Measurements from ENCODE around the gene ETV7.
"Not testable (repeated sequence)": the region's sequence is repeated elsewhere in the genome, so short reads cannot be mapped to it uniquely, and the experiment has no call there.

Gene ETV7

GRCh38 chr6:36339146-36339545 is 48.3 kb downstream of the ETV7 start:
- DNase-seq (ENCODE audit: low spot score): no peak

GRCh38 chr6:36338223-36338622 is 49.2 kb downstream of the ETV7 start:
- not testable (repeated sequence) for DNase-seq (ENCODE audit: low spot score)

- no peak for DNase-seq (ENCODE audit: low spot score)
Measured at GRCh38 chr6:36337814-36338213, 49.7 kb downstream of the ETV7 start.

- DNase-seq (ENCODE audit: low spot score): no peak
Measured at GRCh38 chr6:36336779-36337241, 50.7 kb downstream of the ETV7 start, which contains the start of gene BNIP5. Gene BNIP5, minus strand, starts transcription at chr6:36336888. Its CDS starts 6,198 bp downstream, at chr6:36330690.

- DNase-seq (ENCODE audit: low spot score): no peak
Measured at GRCh38 chr6:36336208-36336710, 51.2 kb downstream of the ETV7 start.

- no peak for DNase-seq (ENCODE audit: low spot score)
Measured at GRCh38 chr6:36335465-36336207, 51.8 kb downstream of the ETV7 start.

GRCh38 chr6:36334832-36335459 is 52.5 kb downstream of the ETV7 start:
- no peak for DNase-seq (ENCODE audit: low spot score)

- DNase-seq (ENCODE audit: low spot score): no peak
Measured at GRCh38 chr6:36333931-36334725, 53.3 kb downstream of the ETV7 start.

- no peak for DNase-seq (ENCODE audit: low spot score)
Measured at GRCh38 chr6:36333171-36333895, 54.1 kb downstream of the ETV7 start.

- no peak for DNase-seq (ENCODE audit: low spot score)
Measured at GRCh38 chr6:36331381-36331780, 56.1 kb downstream of the ETV7 start.

- DNase-seq (ENCODE audit: low spot score): no peak
Measured at GRCh38 chr6:36330366-36330765, 57.1 kb downstream of the ETV7 start.

GRCh38 chr6:36329798-36330291 is 57.6 kb downstream of the ETV7 start:
- DNase-seq (ENCODE audit: low spot score): no peak

GRCh38 chr6:36328600-36328999 is 58.9 kb downstream of the ETV7 start:
- DNase-seq (ENCODE audit: low spot score): no peak

- no peak for DNase-seq (ENCODE audit: low spot score)
Measured at GRCh38 chr6:36327919-36328236, 59.6 kb downstream of the ETV7 start.

- no peak for DNase-seq (ENCODE audit: low spot score)
Measured at GRCh38 chr6:36327226-36327918, 60.1 kb downstream of the ETV7 start.

- DNase-seq (ENCODE audit: low spot score): no peak
Measured at GRCh38 chr6:36326356-36326995, 61.0 kb downstream of the ETV7 start.

- no peak for DNase-seq (ENCODE audit: low spot score)
Measured at GRCh38 chr6:36324715-36325114, 62.8 kb downstream of the ETV7 start.

- no peak for DNase-seq (ENCODE audit: low spot score)
Measured at GRCh38 chr6:36324191-36324590, 63.3 kb downstream of the ETV7 start.

- DNase-seq (ENCODE audit: low spot score): no peak
Measured at GRCh38 chr6:36323062-36323461, 64.4 kb downstream of the ETV7 start.

- DNase-seq (ENCODE audit: low spot score): no peak
Measured at GRCh38 chr6:36322591-36322990, 64.9 kb downstream of the ETV7 start.

- DNase-seq (ENCODE audit: low spot score): no peak
Measured at GRCh38 chr6:36320475-36320874, 67.0 kb downstream of the ETV7 start.

All from HuH-7.5 (cell line).